HepG2 (cell line): ENCODE measurements around the gene ZFP36. TPM values are rescaled to one million over a fixed set of nuclear protein-coding genes. Genes with fewer than 3 reads are reported as not detected.
A peak's percentile ranks its signal among the peaks of the same experiment; 100 is the strongest.

Experiments
- KLF12 ChIP-seq: sonication (generic); formaldehyde crosslinking; IDR thresholded peaks from 2 replicates; pipeline ENCODE4 v1.4.0; 2020; ENCODE audit warnings: missing genetic modification reagents, borderline replicate concordance
- MAFK ChIP-seq, 2 experiments: IDR thresholded peaks in 1 of 2; conservative IDR thresholded peaks in 1 of 2; 2 replicates each; pipeline ENCODE4 v1.6.1; 2011; ENCODE audit warnings: improper control_type of control experiment in 2 of 2, low read length in 2 of 2
- NFIB ChIP-seq: sonication (generic); formaldehyde crosslinking; IDR thresholded peaks from 2 replicates; pipeline ENCODE4 v1.9.0; 2021; ENCODE audit warnings: missing genetic modification reagents, mild to moderate bottlenecking, borderline replicate concordance
- STAG1 ChIP-seq: sonication (generic); formaldehyde crosslinking; IDR thresholded peaks from 2 replicates; pipeline ENCODE4 v1.4.0; 2020; ENCODE audit warnings: missing genetic modification reagents
- ZC3H13 ChIP-seq: sonication (generic); formaldehyde crosslinking; IDR thresholded peaks from 2 replicates; pipeline ENCODE4 v1.8.1; 2023; ENCODE audit warnings: mild to moderate bottlenecking, missing genetic modification reagents, moderate library complexity
- ZNF30 ChIP-seq: sonication (generic); formaldehyde crosslinking; IDR thresholded peaks from 2 replicates; pipeline ENCODE4 v1.5.0; 2020; ENCODE audit warnings: mild to moderate bottlenecking, missing genetic modification reagents
- ZNF367 ChIP-seq: sonication (generic); formaldehyde crosslinking; IDR thresholded peaks from 2 replicates; pipeline ENCODE4 v1.4.0; 2020; ENCODE audit warnings: missing genetic modification reagents, borderline replicate concordance
- ZNF430 ChIP-seq: sonication (generic); formaldehyde crosslinking; IDR thresholded peaks from 2 replicates; pipeline ENCODE4 v1.9.0; 2021; ENCODE audit warnings: mild to moderate bottlenecking, missing genetic modification reagents
- polyA plus RNA-seq, 8 experiments: library from polyadenylated mRNA; depleted of rRNA in 3 of 8; stranded (reverse) in 7 of 8; unstranded in 1 of 8; fragments of >200 nt; fragmentation: Illumina TruSeq in 4 of 8; extraction: Trizol in 4 of 8; gene quantifications; 2 replicates each; pipeline versions ENCODE4 v1.2.1 to v1.2.3, GENCODE V29; 2011 to 2016; ENCODE audit warnings: low read depth in 4 of 8, missing spikeins in 1 of 8, mixed read lengths in 1 of 8; ENCODE audit not compliant: insufficient read depth in 1 of 8
- total RNA-seq, 5 experiments: library from RNA; depleted of rRNA; stranded (reverse); fragments of >200 nt; fragmentation: Illumina TruSeq; extraction: Trizol; gene quantifications; 2 replicates each; pipeline ENCODE4 v1.2.3, GENCODE V29; 2016; ENCODE audit warnings: low read depth in 1 of 5
- TF ChIP-seq, protein P1 (sequence below): sonication (generic); formaldehyde crosslinking; IDR thresholded peaks from 2 replicates; pipeline ENCODE4 v1.5.1; 2020; ENCODE audit warnings: mild to moderate bottlenecking, missing genetic modification reagents, moderate library complexity
- TF ChIP-seq, protein P2 (sequence below): sonication (generic); formaldehyde crosslinking; IDR thresholded peaks from 2 replicates; pipeline ENCODE4 v1.8.1; 2022; ENCODE audit warnings: low read depth, mild to moderate bottlenecking, missing genetic modification reagents
- TF ChIP-seq, protein P3 (sequence below): sonication (generic); formaldehyde crosslinking; IDR thresholded peaks from 2 replicates; pipeline ENCODE4 v1.8.0; 2022; ENCODE audit warnings: mild to moderate bottlenecking, missing genetic modification reagents
- TF ChIP-seq, protein P4 (sequence below): sonication (generic); formaldehyde crosslinking; IDR thresholded peaks from 2 replicates; pipeline ENCODE4 v1.4.0; 2020; ENCODE audit warnings: missing genetic modification reagents, borderline replicate concordance
- TF ChIP-seq, protein P5 (sequence below): IDR thresholded peaks from 2 replicates; pipeline ENCODE4 v1.6.1; 2016; ENCODE audit warnings: low read depth, control low read depth
- TF ChIP-seq, protein P6 (sequence below): IDR thresholded peaks from 2 replicates; pipeline ENCODE4 v1.6.1; 2016; ENCODE audit warnings: mild to moderate bottlenecking
- TF ChIP-seq, protein P7 (sequence below): IDR thresholded peaks from 2 replicates; pipeline ENCODE4 v1.6.1; 2016

Gene ZFP36
- total and polyA plus RNA-seq, 2 of the 13 experiments (the other 11 are each of a cell fraction or from before 2014, with no cell fraction given) = 1.4 to 1.7 TPM

DNA sequence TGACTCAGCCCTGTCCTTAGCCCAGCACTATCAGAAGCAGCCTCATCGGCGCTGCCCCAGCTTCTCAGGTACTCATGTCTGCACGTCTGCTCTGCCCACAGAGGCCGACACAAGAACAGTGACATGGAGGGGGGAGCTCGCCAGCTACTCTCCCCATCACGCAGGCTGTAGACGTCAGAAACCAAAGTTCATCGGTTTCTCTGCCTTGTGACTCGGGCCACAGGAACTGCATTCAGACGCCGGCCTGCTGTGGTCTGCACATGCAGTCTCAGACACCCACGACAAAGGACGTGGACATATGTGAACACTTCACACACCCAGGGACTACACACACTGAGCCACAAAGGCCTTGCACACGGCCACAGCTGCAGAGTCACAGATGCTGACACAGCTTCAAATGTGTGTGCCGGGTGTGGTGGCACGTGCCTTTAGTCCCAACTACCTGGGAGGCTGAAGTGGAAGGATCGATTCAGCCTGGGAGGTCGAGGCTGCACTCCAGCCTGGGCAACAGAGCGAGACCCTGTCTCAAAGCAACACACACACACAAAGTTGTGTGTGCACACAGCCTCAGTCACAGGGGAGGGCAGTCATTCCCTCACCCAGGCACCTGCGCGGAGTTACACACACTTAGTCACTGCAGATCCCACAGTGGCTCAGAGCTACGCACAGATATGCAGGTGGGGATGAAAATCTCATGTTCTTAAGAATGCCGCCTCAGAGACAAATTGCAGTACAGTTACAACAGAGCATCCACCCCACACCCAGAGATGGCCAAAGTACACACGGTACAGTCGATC, 4.9 kb upstream of the ZFP36 start (continued):
- TF ChIP-seq, protein P1, sequence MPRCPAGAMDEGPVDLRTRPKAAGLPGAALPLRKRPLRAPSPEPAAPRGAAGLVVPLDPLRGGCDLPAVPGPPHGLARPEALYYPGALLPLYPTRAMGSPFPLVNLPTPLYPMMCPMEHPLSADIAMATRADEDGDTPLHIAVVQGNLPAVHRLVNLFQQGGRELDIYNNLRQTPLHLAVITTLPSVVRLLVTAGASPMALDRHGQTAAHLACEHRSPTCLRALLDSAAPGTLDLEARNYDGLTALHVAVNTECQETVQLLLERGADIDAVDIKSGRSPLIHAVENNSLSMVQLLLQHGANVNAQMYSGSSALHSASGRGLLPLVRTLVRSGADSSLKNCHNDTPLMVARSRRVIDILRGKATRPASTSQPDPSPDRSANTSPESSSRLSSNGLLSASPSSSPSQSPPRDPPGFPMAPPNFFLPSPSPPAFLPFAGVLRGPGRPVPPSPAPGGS = no peak; the same call in 1 of the 2 replicates
- peak; percentile 59; the same call in 1 of the 2 replicates for TF ChIP-seq ZNF30 (CRISPR knock-in tag)
- TF ChIP-seq, protein P2, sequence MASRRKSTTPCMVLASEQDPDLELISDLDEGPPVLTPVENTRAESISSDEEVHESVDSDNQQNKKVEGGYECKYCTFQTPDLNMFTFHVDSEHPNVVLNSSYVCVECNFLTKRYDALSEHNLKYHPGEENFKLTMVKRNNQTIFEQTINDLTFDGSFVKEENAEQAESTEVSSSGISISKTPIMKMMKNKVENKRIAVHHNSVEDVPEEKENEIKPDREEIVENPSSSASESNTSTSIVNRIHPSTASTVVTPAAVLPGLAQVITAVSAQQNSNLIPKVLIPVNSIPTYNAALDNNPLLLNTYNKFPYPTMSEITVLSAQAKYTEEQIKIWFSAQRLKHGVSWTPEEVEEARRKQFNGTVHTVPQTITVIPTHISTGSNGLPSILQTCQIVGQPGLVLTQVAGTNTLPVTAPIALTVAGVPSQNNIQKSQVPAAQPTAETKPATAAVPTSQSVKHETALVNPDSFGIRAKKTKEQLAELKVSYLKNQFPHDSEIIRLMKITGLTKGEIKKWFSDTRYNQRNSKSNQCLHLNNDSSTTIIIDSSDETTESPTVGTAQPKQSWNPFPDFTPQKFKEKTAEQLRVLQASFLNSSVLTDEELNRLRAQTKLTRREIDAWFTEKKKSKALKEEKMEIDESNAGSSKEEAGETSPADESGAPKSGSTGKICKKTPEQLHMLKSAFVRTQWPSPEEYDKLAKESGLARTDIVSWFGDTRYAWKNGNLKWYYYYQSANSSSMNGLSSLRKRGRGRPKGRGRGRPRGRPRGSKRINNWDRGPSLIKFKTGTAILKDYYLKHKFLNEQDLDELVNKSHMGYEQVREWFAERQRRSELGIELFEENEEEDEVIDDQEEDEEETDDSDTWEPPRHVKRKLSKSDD (CRISPR knock-in tag) = no peak; the same call in 1 of the 2 replicates
- TF ChIP-seq NFIB (CRISPR knock-in tag) = no peak
- TF ChIP-seq, protein P3, sequence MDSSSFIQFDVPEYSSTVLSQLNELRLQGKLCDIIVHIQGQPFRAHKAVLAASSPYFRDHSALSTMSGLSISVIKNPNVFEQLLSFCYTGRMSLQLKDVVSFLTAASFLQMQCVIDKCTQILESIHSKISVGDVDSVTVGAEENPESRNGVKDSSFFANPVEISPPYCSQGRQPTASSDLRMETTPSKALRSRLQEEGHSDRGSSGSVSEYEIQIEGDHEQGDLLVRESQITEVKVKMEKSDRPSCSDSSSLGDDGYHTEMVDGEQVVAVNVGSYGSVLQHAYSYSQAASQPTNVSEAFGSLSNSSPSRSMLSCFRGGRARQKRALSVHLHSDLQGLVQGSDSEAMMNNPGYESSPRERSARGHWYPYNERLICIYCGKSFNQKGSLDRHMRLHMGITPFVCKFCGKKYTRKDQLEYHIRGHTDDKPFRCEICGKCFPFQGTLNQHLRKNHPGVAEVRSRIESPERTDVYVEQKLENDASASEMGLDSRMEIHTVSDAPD (CRISPR knock-in tag) = peak; percentile 85
- TF ChIP-seq ZNF367 (CRISPR knock-in tag) = no peak
- TF ChIP-seq, protein P4, sequence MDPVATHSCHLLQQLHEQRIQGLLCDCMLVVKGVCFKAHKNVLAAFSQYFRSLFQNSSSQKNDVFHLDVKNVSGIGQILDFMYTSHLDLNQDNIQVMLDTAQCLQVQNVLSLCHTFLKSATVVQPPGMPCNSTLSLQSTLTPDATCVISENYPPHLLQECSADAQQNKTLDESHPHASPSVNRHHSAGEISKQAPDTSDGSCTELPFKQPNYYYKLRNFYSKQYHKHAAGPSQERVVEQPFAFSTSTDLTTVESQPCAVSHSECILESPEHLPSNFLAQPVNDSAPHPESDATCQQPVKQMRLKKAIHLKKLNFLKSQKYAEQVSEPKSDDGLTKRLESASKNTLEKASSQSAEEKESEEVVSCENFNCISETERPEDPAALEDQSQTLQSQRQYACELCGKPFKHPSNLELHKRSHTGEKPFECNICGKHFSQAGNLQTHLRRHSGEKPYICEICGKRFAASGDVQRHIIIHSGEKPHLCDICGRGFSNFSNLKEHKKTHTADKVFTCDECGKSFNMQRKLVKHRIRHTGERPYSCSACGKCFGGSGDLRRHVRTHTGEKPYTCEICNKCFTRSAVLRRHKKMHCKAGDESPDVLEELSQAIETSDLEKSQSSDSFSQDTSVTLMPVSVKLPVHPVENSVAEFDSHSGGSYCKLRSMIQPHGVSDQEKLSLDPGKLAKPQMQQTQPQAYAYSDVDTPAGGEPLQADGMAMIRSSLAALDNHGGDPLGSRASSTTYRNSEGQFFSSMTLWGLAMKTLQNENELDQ (CRISPR knock-in tag) = no peak; the same call in 1 of the 2 replicates
- TF ChIP-seq, protein P5, sequence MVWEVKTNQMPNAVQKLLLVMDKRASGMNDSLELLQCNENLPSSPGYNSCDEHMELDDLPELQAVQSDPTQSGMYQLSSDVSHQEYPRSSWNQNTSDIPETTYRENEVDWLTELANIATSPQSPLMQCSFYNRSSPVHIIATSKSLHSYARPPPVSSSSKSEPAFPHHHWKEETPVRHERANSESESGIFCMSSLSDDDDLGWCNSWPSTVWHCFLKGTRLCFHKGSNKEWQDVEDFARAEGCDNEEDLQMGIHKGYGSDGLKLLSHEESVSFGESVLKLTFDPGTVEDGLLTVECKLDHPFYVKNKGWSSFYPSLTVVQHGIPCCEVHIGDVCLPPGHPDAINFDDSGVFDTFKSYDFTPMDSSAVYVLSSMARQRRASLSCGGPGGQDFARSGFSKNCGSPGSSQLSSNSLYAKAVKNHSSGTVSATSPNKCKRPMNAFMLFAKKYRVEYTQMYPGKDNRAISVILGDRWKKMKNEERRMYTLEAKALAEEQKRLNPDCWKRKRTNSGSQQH (CRISPR knock-in tag) = no peak
- no peak for TF ChIP-seq KLF12 (CRISPR knock-in tag)
- TF ChIP-seq, protein P6, sequence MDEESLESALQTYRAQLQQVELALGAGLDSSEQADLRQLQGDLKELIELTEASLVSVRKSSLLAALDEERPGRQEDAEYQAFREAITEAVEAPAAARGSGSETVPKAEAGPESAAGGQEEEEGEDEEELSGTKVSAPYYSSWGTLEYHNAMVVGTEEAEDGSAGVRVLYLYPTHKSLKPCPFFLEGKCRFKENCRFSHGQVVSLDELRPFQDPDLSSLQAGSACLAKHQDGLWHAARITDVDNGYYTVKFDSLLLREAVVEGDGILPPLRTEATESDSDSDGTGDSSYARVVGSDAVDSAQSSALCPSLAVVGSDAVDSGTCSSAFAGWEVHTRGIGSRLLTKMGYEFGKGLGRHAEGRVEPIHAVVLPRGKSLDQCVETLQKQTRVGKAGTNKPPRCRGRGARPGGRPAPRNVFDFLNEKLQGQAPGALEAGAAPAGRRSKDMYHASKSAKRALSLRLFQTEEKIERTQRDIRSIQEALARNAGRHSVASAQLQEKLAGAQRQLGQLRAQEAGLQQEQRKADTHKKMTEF (CRISPR knock-in tag) = peak; percentile 93
- peak; percentile 24 to 52; a peak in 2 of 4 replicates for TF ChIP-seq MAFK (conservative IDR thresholded peaks at IDR 0.05 in 1 of 2, IDR thresholded peaks at IDR 0.05 in 1 of 2; ENCODE audit: low read length in 2 of 2)
- TF ChIP-seq, protein P7, sequence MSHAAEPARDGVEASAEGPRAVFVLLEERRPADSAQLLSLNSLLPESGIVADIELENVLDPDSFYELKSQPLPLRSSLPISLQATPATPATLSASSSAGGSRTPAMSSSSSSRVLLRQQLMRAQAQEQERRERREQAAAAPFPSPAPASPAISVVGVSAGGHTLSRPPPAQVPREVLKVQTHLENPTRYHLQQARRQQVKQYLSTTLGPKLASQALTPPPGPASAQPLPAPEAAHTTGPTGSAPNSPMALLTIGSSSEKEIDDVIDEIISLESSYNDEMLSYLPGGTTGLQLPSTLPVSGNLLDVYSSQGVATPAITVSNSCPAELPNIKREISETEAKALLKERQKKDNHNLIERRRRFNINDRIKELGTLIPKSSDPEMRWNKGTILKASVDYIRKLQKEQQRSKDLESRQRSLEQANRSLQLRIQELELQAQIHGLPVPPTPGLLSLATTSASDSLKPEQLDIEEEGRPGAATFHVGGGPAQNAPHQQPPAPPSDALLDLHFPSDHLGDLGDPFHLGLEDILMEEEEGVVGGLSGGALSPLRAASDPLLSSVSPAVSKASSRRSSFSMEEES = peak; percentile 99
- TF ChIP-seq ZNF430 (CRISPR knock-in tag) = no peak; the same call in none of the 2 replicates
- no peak for TF ChIP-seq STAG1 (CRISPR knock-in tag)
- peak; percentile 60; the same call in 1 of the 2 replicates for TF ChIP-seq ZC3H13 (CRISPR knock-in tag)
